GM19240 (cell line): ENCODE results near the gene LINGO1.

ENCODE experiments used
- DNase-seq: peaks from one replicate; pipeline ENCODE4 v3.0.0; 2011; ENCODE audit warnings: low spot score; ENCODE audit not compliant: insufficient read length

The LINGO1 gene

GRCh38 chr15:77632534-77633133, at the start of gene LINGO1:
Gene LINGO1 (minus strand): TSS chr15:77632912. CDS start chr15:77632315, 597 bp downstream.
- no peak for DNase-seq

DNA sequence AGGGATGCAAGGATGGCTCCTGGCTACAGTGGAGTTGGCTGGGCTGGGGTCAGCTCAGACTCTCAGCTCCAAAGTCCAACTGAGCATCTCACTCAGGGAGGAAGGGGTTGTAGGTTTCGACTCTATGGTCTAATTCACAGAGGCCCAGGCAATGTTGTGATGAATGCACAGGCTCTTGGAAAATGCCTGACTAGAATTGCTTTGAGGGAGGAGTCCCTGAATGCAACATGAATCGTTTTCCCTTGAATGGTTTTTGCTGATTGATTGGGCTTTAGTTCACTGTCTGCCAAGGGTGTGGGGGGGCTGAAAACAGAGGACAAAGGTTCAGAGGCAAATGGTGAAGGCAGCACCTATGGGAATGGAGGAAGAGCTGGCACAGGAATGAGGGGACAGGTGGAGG, 48.6 kb upstream of the LINGO1 start:
- no peak for DNase-seq

DNA sequence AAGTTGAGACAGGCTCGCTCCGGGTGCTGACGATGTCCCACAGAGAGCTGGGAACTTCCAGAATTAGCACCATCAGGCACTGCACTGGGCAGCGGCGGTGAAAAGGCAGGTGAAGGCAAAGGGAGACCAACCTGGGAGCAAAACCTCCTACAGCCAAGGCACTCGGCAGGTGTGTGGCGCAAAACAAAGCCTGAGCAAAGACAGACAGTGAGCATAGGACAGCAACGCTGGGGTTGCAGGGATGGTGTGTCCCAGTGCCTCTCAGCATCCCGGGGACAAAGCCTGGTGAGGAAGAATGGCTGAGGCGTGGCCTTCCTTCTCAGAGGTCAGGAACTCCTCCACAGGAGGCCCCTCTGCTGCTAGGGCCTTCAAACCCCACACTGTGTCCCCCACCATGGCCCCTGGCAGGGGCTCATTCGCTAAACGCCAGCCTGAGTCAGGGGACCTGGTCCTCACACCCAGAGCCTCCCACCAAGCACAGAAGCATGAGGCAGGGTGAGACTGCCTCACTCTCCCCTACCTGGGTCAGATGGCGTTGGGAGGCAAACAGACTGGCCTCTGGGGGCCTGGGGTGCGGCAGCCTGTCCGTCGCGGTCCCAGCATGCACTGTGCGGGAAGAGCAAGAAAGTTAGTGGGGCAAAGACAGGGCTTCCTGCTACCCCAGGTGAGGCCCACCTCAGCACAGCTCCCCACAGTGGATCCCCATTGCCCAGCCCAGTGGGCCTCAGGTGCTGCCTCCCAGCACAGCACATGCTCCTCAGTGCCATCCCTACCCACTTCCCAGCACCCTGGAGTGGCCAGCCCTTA, 44.1 kb upstream of the LINGO1 start:
- DNase-seq: no peak

DNA sequence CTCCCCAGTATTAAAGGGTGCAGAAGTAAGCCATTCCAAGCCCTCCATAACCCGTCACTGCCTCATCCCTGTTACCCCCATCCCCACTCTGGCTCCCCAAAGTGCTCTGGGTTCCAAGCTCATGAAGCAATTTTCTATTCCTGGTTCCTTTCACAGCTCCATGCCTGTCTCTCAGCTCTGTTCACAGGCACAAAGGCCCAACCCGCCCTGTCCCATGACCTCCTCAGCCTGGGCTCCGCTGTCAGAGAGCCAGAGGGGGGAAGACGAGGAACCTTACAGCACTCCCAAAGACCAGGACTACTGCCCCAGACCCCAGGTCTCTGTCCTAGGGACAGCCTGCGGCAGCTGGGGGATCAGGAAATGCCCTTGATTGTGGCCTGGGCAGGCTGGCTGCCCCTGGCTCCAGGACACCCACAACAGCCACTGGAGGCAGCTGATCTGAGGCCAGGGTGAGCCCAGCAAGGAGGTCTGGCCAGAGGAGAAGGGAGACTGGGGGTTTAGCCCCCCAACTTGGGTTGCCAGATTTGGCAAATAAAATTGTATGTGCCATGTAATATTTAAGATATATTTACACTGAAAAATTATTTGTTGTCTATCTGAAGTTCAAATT, 43.2 kb upstream of the LINGO1 start:
- DNase-seq: no peak

- DNase-seq: no peak
Observed at GRCh38 chr15:77674327-77674726, 41.6 kb upstream of the LINGO1 start.

DNA sequence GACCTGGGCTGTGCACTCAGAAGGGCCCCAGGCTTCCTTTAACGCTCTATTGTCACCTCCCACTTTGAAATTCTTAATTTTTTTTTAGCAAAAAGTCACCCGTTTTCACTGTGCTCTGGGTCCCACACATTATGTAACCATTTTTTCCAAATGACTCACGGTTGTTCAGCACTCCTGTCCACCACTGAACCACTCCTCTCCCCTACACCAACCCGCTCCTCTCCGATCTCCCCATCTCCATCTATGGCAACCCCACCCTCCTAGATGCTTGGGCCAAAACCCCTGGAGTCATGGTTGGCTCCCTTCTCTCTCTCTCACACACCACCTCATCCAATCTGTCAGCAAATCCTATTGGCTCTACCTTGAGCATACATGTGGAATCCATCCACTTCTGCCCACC, 41.2 kb upstream of the LINGO1 start:
- no peak for DNase-seq

GRCh38 chr15:77672135-77672534, 39.4 kb upstream of the LINGO1 start:
- DNase-seq: no peak

GRCh38 chr15:77671362-77672056, 38.8 kb upstream of the LINGO1 start:
- DNase-seq: no peak

DNA sequence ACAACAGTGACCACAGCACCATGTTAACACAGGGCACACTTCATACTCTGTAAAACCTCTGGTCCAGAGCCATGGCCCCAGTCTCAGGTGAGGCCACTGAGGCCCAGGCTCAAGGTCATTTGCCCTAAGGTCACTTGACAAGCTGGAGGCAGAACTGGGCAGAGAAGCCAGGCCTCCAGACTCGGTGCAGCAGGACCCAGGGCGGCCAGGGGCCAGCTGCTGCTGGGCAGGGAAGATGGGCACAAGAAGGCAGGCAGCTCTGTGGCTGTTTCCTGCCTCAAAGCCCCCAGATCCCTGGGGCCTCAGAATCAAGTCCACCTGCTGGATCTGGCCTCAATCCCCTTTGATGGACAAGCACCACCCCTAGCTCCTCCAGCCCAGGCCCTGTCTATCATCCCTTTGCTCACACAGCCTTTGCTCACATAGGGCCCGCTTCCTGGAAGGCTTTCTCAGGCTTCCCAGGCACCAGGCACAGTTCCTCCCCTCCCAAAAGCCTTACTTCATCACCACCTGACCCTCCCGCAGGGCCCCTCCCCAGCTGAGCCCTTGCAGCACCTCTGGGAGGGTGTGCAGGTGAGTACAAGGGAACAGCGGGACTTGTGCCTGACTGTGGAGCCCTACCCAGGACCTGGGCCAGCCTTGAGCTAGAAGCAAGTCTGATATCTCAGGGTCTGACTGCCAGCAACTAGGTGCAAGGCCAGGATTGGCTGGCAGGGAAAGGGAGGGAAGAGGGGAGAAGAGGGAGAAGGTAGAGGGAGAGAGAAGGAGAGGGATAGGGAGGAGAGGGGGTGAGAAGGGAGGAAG, 38.0 kb upstream of the LINGO1 start:
- DNase-seq: no peak

- no peak for DNase-seq
Observed at GRCh38 chr15:77669896-77670295, 37.2 kb upstream of the LINGO1 start.

DNA sequence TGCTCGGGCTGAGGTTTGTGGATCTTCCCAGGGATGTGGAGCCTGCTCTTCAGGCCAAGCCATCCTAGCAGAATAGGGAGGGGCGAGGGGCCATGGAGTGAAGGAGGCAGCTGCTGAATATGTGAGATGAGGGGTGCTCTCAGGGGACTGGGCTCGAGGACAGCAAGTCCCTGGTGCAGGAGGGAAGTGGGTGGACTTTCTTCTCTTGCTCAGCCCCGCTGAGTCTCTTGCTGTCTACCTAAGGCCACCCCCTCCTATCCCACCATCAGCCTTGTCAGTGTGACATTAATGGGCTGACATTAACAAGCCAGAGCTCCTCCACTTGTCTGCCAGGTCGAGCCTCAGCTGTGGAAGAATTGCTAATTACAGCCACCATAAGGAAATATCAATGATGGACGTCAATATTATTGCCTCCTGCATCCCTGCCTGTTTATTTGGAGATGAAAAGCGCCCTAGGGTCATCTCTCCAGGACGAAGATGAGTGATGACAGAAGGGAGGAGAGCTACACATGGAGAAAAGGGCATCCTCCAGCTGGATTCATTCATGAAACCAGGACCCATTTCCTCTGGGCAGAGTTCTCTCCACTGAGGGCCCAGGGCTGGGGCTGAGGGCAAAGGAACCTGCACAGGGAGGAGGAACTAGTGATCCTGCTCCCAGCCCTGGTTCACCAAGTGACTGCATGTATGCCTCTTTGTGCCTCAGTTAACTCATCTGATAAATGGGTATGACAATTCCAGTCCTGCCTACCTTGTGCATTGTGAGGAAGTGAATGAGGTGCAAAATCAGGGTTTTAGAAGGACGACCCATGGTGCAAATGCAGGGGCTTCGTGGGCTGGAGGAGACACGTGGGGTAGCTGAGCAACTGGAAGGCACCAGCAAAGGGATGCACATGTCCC, 34.9 kb upstream of the LINGO1 start:
- no peak for DNase-seq

DNA sequence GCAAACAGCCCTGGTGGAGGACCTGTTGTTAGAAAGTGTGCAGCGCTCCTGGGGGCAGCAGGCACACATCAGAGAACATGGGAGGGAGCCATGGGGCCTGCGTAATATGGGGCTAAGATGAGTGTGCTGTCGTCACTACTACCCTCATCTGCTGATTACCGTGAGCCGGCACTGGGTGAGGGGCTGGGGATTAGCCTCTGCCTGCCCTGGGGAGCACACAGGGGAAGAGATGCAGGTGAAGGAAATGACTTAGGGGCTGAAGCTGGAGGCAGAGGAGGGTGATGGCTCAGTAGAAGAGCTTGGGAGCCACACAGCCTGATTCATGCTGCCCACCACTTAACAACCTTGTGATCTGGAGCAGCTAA, 33.6 kb upstream of the LINGO1 start:
- DNase-seq: no peak

DNA sequence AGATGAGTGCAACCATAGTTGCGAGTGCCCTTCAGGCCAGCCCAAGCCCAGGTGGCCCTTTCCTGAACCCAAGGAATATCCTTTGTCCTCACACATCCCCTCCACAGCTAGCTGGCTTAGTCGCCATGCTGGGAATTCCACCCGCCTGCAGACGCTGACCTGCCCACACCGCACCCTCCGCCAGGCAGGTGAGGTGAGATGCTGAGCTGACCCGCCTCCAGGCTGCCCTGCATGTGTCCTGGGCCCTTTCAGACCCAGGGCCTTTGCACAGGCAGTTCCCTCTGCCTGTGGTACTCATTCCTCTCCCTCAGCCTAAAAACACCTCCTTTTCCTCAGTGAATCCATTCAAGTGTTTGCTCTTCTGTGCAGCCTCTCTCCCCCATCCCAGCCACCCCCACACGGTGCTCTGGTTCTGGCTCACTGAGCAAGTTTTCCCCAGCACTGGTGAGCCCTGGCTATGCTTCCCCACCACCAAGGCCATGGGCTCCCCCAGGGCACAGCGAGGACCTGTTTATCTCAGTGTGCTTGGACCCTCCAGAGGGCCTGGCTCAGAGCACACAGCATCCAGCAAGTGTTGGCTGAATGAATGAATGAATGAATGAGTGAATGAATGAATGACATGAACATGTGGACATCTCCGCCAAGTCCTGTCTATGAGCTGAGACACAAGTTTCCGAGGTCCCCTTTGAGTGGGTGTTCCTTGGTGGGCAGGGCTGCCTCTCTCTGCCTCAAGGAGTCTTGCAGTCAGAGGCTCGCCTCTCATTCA, 33.0 kb upstream of the LINGO1 start:
- DNase-seq: no peak

- no peak for DNase-seq
Observed at GRCh38 chr15:77664428-77664827, 31.7 kb upstream of the LINGO1 start.

GRCh38 chr15:77663256-77663655, 30.5 kb upstream of the LINGO1 start:
- DNase-seq: no peak

DNA sequence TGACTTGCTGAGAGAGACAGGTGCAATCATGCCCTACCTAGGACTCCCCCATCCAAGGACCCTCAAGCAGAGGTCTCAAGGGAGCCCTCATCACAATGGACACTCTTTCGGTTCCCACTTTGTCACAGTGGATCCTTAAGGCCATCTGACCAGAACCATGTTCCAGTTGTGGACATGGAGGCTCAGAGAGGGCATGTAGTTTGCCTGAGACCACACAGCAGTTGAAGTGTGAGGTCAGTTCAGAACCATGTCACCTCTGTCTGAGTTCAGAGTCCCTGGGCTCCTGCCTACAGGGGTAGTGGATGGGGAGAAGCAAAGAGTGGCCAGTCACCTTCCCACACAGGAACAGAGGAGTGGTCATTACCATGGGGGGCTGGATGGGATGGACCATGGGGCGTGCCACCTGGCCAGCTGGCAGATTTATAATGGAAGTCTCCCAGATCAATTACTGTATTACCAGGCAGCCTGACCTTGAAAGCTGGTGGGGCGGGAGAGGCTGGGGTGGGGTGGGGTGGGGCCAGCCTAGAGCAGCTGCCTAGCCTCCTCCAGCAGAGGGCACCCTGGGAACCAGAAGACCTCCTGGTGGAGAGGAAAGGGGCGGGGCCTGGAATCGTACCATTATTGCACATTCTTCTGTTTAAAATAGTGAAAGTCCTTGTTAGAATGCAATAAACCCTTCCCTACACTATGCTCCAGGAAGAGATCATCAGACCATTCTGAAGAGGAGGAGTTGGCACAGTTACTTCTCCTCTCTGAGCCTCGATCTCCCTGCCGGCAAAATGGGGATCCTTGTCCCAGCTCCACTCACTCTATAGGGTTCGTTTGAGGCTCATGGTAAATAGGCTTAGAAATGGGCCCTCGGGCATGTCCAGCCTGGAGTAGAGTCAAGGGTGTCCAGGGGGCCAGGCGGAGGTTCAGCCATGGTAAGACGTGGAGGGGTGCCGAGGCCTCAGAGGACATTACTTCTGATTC, 26.9 kb upstream of the LINGO1 start:
- peak; percentile 57 for DNase-seq

- no peak for DNase-seq
Observed at GRCh38 chr15:77658304-77658703, 25.6 kb upstream of the LINGO1 start.

- no peak for DNase-seq
Observed at GRCh38 chr15:77657634-77658238, 25.0 kb upstream of the LINGO1 start.
